ENCODE results near the gene APLN. TPM values are rescaled to one million over a fixed set of nuclear protein-coding genes. Genes with fewer than 3 reads are reported as not detected.

Gene APLN
- polyA plus RNA-seq, 1 donor (not counting 4 experiments of a cell fraction or from before 2014, with no cell fraction given): 1.8 TPM

- TF ChIP-seq EZH2 (IDR thresholded peaks at IDR 0.05; ENCODE audit: low read length): no peak
- TF ChIP-seq, protein P1, sequence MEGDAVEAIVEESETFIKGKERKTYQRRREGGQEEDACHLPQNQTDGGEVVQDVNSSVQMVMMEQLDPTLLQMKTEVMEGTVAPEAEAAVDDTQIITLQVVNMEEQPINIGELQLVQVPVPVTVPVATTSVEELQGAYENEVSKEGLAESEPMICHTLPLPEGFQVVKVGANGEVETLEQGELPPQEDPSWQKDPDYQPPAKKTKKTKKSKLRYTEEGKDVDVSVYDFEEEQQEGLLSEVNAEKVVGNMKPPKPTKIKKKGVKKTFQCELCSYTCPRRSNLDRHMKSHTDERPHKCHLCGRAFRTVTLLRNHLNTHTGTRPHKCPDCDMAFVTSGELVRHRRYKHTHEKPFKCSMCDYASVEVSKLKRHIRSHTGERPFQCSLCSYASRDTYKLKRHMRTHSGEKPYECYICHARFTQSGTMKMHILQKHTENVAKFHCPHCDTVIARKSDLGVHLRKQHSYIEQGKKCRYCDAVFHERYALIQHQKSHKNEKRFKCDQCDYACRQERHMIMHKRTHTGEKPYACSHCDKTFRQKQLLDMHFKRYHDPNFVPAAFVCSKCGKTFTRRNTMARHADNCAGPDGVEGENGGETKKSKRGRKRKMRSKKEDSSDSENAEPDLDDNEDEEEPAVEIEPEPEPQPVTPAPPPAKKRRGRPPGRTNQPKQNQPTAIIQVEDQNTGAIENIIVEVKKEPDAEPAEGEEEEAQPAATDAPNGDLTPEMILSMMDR (optimal IDR thresholded peaks at IDR 0.05 in 1 of 3, IDR thresholded peaks at IDR 0.05 in 1 of 3, conservative IDR thresholded peaks at IDR 0.05 in 1 of 3; ENCODE audit: extremely low read depth in 1 of 3, insufficient read depth in 2 of 3, low read length in 3 of 3): no peak
- DNase-seq (ENCODE audit: low read depth, low spot score): no peak
- no peak overlapping the region for H3K27ac ChIP-seq (ENCODE audit: control insufficient read depth, insufficient read depth, low read length)
- no peaks in the 10 kb centered on the region for H3K9me3 ChIP-seq (ENCODE audit: control insufficient read depth, low read depth, low read length)
- H3K36me3 ChIP-seq (ENCODE audit: control insufficient read depth in 2 of 2, extremely low read depth in 1 of 2, insufficient read depth in 2 of 2, low read length in 2 of 2): no peaks in the 10 kb centered on the region
- H3K9me1 ChIP-seq (ENCODE audit: control insufficient read depth, extremely low read depth, insufficient read depth, low read length): no peaks in the 10 kb centered on the region
- H3K9ac ChIP-seq (ENCODE audit: control insufficient read depth, extremely low read depth, insufficient read depth, low read length): no peak overlapping the region
- H3K4me2 ChIP-seq (ENCODE audit: control insufficient read depth, extremely low read depth, insufficient read depth, low read depth, low read length): no peak overlapping the region
- H3K4me1 ChIP-seq (ENCODE audit: control insufficient read depth, extremely low read depth, insufficient read depth, low read length): peaks cover 2% of the 10 kb centered on the region
- H3K27me3 ChIP-seq (ENCODE audit: control insufficient read depth, extremely low read depth, insufficient read depth, low read length): peaks cover 14% of the 10 kb centered on the region
- no peak overlapping the region for H2AFZ ChIP-seq (ENCODE audit: control insufficient read depth, low read length)
- no peak for FAIRE-seq
- no peaks in the 10 kb centered on the region for H4K20me1 ChIP-seq (ENCODE audit: control insufficient read depth, extremely low read depth, insufficient read depth, low read length)
- dilution Hi-C loops (cut with MboI; ENCODE audit: extremely low pct_ligation_motif_present, low sequenced_read_pairs): no loop called here
- no peaks in the 10 kb centered on the region for H3K79me2 ChIP-seq (ENCODE audit: control insufficient read depth, insufficient read depth, low read length)
- no peak overlapping the region for H3K4me3 ChIP-seq (ENCODE audit: control insufficient read depth in 2 of 3, extremely low read depth in 1 of 3, insufficient read depth in 2 of 3, low read depth in 1 of 3, low read length in 3 of 3)
Measured at GRCh38 chrX:129649268-129650182, 5.2 kb downstream of the APLN start.

DNA sequence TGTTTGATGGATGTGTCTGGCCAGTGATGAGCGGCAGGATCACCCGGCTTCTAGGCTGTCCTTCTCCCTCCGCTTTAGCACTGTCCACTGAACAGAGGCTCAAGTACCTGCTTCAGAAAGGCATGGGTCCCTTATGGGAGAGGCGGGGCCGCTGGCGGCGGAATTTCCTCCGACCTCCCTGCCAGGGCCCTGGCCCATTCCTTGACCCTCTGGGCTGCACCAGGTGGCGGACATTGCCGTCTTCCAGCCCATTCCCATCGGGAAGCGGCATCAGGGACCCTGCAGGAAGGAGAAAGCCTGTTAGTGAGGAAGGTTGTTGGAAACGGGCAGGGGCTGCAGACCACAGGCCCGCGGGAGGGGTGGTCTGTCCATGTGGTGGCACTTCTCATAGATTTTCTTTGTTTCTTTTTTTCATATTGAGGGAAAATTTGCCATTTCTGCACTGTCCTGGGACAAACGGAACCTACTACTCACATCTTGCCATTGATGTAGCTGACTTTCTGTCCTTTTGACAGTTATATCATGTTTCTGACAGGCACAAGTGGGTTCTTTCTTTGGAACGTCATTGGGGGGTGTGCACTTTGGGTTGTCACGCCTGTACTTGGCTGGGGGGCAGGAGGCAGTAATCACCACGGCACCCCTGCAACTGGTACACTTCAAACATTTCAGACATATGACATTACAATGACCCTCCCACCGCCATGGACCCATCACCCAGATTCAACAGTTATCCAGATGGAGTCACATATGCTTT lies 6.1 kb downstream of the APLN start:
- no peaks in the 10 kb centered on the region for H3K9me1 ChIP-seq (ENCODE audit: control insufficient read depth, extremely low read depth, insufficient read depth, low read length)
- dilution Hi-C loops (cut with MboI; ENCODE audit: extremely low pct_ligation_motif_present, low sequenced_read_pairs): no loop called here
- H4K20me1 ChIP-seq (ENCODE audit: control insufficient read depth, extremely low read depth, insufficient read depth, low read length): no peaks in the 10 kb centered on the region
- FAIRE-seq (no peak), DNase-seq (ENCODE audit: low read depth, low spot score) (no peak)
- H3K9me3 ChIP-seq (ENCODE audit: control insufficient read depth, low read depth, low read length): no peaks in the 10 kb centered on the region
- no peaks in the 10 kb centered on the region for H3K36me3 ChIP-seq (ENCODE audit: control insufficient read depth in 2 of 2, extremely low read depth in 1 of 2, insufficient read depth in 2 of 2, low read length in 2 of 2)
- H3K27me3 ChIP-seq (ENCODE audit: control insufficient read depth, extremely low read depth, insufficient read depth, low read length): peaks cover 9% of the 10 kb centered on the region
- H3K4me3 ChIP-seq (ENCODE audit: control insufficient read depth in 2 of 3, extremely low read depth in 1 of 3, insufficient read depth in 2 of 3, low read depth in 1 of 3, low read length in 3 of 3): no peak overlapping the region
- no peak for TF ChIP-seq EZH2 (IDR thresholded peaks at IDR 0.05; ENCODE audit: low read length)
- TF ChIP-seq, protein P1 (optimal IDR thresholded peaks at IDR 0.05 in 1 of 3, IDR thresholded peaks at IDR 0.05 in 1 of 3, conservative IDR thresholded peaks at IDR 0.05 in 1 of 3; ENCODE audit: extremely low read depth in 1 of 3, insufficient read depth in 2 of 3, low read length in 3 of 3): no peak
- no peak overlapping the region for H2AFZ ChIP-seq (ENCODE audit: control insufficient read depth, low read length)
- H3K79me2 ChIP-seq (ENCODE audit: control insufficient read depth, insufficient read depth, low read length): no peaks in the 10 kb centered on the region
- H3K4me1 ChIP-seq (ENCODE audit: control insufficient read depth, extremely low read depth, insufficient read depth, low read length): peaks cover 2% of the 10 kb centered on the region
- H3K4me2 ChIP-seq (ENCODE audit: control insufficient read depth, extremely low read depth, insufficient read depth, low read depth, low read length): no peak overlapping the region
- H3K9ac ChIP-seq (ENCODE audit: control insufficient read depth, extremely low read depth, insufficient read depth, low read length): no peak overlapping the region
- H3K27ac ChIP-seq (ENCODE audit: control insufficient read depth, insufficient read depth, low read length): no peak overlapping the region

Data from keratinocyte (primary cell).